ENCODE results near the gene CGNL1.

Gene CGNL1

DNA sequence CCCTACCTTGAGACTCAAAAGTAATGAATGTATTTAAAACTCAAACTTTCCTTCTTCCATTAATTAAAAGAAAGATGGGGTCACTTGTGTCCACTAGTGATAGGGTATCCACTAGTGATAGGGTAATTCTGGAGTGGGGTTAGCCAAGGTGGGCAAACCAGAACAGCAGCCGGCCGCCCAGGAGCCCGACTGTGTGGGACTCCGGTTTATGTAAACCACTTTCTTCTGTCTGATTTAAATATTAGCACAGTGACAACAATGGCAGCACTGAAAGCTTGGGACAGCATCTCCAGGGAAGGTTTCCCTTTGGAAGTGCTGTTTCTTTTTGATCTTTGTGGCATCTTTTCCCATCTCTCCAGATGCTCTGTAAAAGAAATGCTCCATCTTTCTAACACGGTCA lies 216.1 kb downstream of the CGNL1 start:
- no peak for DNase-seq (ENCODE audit: extremely low read depth in 1 of 2, low read depth in 1 of 2)

DNA sequence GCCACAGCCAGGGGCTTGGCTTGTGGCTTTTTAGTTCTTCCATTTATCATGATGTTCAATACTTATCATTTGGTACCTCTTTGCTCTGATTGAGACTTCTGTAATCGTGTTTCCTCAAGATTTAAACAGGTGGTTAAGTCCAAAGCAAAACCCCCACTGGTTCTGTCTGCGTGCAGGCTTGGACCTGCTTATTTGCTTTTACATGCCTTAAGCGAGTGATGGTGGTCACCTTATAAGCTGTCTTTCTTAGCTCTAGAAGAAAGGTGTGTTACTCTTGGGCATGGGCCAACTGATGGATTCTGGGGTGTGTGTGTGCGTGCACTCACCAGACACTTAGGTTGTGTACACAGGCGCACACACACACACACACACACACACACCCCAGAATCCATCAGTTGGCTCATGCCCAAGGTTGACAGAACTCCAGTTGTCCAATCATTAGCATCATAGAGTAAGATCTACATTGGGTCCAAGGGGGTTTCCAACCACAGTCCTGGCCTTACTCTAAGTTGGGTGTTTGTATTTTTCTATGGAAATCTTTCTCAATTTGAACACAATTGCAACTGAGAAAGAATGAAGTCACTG lies 216.6 kb downstream of the CGNL1 start:
- no peak for DNase-seq (ENCODE audit: extremely low read depth in 1 of 2, low read depth in 1 of 2)

DNA sequence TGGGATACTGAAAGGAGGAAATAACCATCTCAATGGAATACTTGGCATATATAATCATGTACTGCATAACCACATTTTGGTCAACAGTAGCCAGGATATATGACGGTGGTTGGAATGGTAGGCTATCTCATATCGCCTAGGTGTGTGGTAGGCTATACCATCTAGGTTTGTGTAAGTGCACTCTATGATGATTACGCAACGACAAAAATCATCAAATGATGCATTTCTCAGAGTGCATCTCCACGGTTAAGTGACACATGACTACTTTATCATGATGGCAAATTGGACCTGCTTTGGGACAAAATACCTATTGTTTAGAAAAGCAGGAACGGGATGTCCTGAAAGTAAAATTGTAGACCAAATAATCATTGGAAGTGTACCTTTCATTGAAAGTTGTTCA lies 218.2 kb downstream of the CGNL1 start:
- no peak for DNase-seq (ENCODE audit: extremely low read depth in 1 of 2, low read depth in 1 of 2)

DNA sequence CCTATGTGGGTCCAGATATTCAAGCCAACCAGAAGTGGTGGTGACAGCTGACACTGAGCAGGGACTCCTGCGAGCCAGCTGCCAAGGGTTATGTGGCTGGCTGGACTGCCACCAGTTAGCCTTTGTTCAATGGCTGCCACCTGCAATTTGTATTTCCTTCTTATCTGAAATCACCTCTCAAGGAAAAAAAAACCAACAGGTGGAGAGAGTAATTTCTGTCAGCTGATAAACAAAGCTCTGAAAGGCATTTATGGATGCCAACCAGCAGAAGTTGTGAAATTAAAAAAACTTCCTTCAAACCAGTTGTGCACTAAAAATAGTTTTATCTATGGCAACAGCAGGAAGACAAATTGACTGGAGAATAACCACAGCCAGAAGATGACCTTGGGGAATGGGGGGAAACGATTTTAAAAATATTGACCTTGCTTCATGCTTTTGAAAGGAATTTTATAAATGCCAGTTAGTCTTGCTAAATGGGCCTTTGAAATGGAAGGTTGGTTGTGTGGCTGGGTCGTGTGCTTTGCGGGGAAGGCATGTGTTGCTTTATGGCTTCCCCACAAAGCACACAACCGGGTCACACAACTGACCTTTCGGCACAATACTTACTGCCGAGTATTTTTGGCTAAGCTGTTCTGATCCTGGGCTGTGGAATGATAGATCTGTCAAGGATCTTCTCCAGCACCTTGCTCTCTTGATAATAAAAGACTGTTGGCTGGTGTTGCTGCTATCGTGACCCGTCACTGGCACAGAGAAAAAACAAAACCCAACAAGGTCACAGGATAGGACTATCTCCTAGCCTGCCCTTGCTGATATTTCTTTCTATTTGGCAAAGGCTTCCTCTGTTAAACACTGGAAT lies 218.9 kb downstream of the CGNL1 start:
- DNase-seq (ENCODE audit: extremely low read depth in 1 of 2, low read depth in 1 of 2) = no peak

DNA sequence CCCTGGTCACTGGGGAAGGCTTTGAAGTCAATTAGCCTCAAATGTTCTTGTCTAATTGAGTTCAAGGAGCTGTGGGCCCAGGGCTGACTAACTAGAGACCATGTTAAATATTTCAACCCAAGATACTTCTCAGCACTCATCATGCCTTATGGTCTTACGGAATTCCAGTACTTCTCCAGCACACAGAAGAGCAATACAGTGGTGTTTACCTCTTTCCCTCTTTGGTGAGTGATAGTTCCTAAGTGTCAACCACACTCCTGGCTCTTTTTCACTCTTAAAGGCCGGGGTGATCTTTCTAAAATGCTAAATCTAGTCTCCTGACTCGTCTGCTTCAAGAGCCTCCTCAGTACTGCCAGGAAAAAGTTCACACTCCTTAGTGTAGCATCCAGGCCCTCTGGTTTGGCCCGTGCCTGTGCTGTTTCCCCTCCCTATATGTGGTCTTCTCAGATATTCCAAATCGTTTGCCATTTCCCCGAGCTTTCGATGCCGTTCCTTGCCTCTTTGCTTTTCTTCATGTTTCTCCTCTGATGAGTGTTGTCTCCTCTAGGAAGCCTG lies 220.1 kb downstream of the CGNL1 start:
- no peak for DNase-seq (ENCODE audit: extremely low read depth in 1 of 2, low read depth in 1 of 2)

DNA sequence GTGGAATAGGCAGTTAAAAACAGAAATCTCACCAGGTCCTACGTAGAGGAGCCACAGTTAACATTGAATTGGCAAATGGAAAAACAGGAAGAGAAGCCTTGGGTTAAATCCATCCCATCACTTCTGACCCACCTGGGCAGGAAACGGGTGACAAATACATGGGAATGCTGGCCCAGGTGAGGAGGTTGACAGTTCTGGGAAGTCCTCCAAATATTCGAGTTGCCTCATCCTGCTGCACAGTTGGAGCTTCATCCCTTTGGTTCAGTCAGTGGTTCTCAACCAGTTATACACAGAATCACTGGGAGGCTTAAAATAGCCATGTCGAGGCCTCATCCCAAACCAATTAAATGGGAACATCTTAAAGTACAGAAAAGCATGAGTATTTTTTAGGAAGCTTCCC lies 220.7 kb downstream of the CGNL1 start:
- DNase-seq (ENCODE audit: extremely low read depth in 1 of 2, low read depth in 1 of 2) = no peak

DNA sequence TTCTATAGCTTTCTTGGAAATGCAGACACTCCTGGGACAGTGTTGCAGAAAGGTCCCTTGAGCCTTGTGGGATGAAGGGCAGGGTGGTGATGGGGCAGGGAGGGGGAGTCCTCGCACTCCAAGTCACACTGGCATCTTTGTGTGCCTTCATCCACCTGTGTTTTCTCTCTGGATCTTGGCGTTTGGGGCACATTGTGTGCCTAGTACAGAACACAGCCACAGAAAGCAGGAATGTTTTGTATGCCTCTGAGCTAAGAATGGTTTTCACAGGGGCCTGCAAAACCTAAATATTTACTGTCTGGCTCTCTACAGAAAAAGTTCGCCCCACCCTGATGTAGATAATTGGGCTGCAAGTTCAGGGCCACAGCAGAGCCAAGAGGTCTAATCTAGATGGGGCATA lies 221.1 kb downstream of the CGNL1 start:
- no peak for DNase-seq (ENCODE audit: extremely low read depth in 1 of 2, low read depth in 1 of 2)

DNA sequence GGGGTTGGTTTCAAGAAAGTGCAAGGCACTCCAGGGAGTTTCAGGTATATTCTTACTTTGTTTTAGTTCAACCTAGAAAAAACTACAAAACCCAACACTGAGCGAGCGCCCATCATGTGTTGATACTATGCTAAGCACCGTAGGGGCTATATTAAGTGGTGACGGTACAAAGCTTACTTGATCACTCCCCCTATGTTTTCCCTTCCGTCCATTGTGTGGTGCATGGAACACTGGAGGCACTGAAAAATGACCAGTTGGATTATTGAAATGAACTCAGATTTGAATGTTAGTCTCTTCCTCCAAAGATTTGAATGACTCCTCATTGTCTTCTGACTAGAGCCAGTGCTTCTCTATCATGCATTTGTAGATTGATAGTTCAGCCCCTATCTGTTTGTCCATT lies 222.0 kb downstream of the CGNL1 start:
- DNase-seq (ENCODE audit: extremely low read depth in 1 of 2, low read depth in 1 of 2) = no peak

DNA sequence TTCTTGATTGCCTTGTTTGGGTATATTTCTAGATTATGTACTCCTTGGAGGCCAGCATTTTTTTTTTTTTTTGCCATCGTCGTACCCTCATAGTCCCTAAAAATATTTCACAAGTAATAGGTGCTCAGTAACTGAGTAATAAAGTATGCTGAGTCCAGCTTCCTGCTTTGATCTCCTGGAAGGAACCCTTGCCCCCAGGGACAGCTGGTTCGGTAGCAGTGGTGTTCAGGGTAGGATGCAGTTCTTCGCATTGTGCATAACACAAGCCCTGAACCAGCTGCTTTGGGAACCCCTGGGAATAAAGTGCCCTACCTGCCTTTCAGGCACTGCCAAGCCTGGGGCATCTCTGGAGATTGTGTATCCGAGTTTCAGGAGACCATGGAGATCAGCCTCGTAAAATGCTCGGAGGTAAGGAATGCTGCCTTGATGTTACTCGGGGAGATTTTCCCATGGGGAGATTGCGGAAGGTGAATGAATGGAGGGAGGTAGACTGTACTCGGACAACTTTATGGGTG lies 223.0 kb downstream of the CGNL1 start:
- DNase-seq (ENCODE audit: extremely low read depth in 1 of 2, low read depth in 1 of 2) = no peak

DNA sequence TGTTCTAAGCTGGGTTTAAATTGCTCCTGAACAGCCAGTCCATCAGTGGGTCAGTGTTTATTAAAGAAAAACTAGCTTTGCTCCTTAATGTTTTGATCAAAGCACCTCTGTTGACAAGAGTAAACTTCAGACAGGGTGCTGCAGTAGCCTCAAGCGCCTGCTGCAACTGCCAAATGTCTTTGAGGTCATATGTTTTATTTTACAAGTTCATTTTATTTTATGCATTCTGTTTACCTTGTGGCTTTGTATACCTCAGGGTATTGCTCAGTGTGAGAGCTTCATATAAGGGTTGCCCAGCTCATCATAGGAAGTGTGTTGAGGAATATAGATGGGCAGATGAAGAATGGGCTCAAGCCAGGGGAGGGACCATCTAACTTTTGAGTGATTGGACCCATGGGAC lies 223.9 kb downstream of the CGNL1 start:
- no peak for DNase-seq (ENCODE audit: extremely low read depth in 1 of 2, low read depth in 1 of 2)
